ENCODE data around the gene PARK7. TPM values are rescaled to one million over a fixed set of nuclear protein-coding genes. Genes with fewer than 3 reads are reported as not detected.

PARK7 gene
- polyA plus RNA-seq, 2 of the 4 experiments (the other 2 are of a cell fraction): 372 to 446 TPM

DNA sequence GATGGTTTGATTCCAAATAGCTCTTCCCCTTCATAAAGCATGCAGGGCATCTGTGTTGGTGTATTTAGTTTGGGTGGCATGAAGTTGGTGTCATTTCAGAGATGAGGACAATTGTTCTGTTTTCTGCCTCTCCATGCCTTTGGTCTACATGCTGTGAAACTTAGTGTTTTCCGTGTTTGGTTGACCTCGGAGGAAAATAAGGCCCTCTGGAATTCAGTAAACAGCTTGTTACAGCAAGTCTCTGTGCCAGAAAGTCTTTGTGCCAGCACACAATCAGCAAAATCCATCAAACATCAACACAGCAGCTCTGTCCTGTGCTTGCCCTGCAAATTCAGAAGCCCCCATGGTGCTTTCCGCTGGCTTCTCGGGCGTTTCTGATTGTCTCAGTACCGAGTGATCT, 9.5 kb downstream of the PARK7 start:
- CTCF ChIA-PET: interaction anchor here (0.7 to 1.4 kb wide), 4 partner anchors 343 to 380 kb away, joined by 3 to 4 read pairs (median 4); no protein-coding TSS in a partner anchor
- 99% methylated on average over 6 of the region's 6 CpGs for WGBS (ENCODE audit: missing lambda C conversion rate)
- FAIRE-seq (no peak), DNase-seq (ENCODE audit: low read depth in 1 of 2, low spot score in 1 of 2) (no peak), ATAC-seq (no peak)
- no peak overlapping the region for H3K27ac ChIP-seq
- H3K9me3 ChIP-seq: no peaks in the 10 kb centered on the region
- no peak overlapping the region for H3K4me3 ChIP-seq
- H3K4me1 ChIP-seq: 0 out of 3 replicates have a peak, but pooled peaks cover 3% of the 10 kb centered on the region
- no peak overlapping the region for H3K4me2 ChIP-seq
- POLR2A ChIA-PET: no interaction called here
- TF ChIP-seq, protein P1, sequence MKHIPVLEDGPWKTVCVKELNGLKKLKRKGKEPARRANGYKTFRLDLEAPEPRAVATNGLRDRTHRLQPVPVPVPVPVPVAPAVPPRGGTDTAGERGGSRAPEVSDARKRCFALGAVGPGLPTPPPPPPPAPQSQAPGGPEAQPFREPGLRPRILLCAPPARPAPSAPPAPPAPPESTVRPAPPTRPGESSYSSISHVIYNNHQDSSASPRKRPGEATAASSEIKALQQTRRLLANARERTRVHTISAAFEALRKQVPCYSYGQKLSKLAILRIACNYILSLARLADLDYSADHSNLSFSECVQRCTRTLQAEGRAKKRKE (CRISPR knock-in tag; IDR thresholded peaks at IDR 0.05; ENCODE audit: low read depth): no peak
- no peak for TF ChIP-seq CBX8 (IDR thresholded peaks at IDR 0.05)
- no peak for TF ChIP-seq RNF2 (IDR thresholded peaks at IDR 0.05; ENCODE audit: borderline replicate concordance, low read depth)
- TF ChIP-seq, protein P2, sequence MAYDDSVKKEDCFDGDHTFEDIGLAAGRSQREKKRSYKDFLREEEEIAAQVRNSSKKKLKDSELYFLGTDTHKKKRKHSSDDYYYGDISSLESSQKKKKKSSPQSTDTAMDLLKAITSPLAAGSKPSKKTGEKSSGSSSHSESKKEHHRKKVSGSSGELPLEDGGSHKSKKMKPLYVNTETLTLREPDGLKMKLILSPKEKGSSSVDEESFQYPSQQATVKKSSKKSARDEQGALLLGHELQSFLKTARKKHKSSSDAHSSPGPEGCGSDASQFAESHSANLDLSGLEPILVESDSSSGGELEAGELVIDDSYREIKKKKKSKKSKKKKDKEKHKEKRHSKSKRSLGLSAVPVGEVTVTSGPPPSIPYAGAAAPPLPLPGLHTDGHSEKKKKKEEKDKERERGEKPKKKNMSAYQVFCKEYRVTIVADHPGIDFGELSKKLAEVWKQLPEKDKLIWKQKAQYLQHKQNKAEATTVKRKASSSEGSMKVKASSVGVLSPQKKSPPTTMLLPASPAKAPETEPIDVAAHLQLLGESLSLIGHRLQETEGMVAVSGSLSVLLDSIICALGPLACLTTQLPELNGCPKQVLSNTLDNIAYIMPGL (CRISPR knock-in tag; IDR thresholded peaks at IDR 0.05; ENCODE audit: borderline replicate concordance): no peak

DNA sequence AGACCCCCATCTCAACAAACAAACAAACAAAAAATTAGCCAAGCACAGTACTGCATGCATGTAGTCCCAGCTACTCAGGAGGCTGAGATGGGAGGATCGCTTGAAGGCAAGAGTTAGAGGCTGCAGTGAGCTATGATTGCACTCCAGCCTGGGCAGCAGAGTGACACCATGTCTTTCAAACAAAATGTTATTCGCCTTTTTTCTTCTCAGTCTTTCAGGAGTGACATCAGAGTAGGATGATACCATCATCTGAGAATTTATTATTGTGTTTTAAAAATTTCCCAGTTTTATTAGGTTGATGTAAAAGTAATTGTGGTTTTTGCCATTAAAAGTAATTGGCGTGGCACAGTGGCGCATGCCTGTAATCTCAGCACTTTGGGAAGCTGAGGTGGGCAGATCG, 10.8 kb downstream of the PARK7 start:
- Histone ChIP-seq H3K4me3 (no peak overlapping the region), H3K4me2 (no peak overlapping the region), H3K4me1 (0 out of 3 replicates have a peak, but pooled peaks cover 3% of the 10 kb centered on the region), H3K9me3 (no peaks in the 10 kb centered on the region), H3K27ac (no peak overlapping the region)
- TF ChIP-seq NR3C1 (IDR thresholded peaks at IDR 0.05) (no peak), FOXS1 (CRISPR knock-in tag; IDR thresholded peaks at IDR 0.05) (no peak), ZFP36 (IDR thresholded peaks at IDR 0.05; ENCODE audit: borderline replicate concordance, partially characterized antibody) (no peak), GATA3 (IDR thresholded peaks at IDR 0.05; ENCODE audit: borderline replicate concordance) (no peak), RNF2 (IDR thresholded peaks at IDR 0.05; ENCODE audit: borderline replicate concordance, low read depth) (no peak), FOSB (CRISPR knock-in tag; IDR thresholded peaks at IDR 0.05) (no peak), HOXB13 (CRISPR knock-in tag; IDR thresholded peaks at IDR 0.05; ENCODE audit: low read depth) (no peak), RARB (CRISPR knock-in tag; IDR thresholded peaks at IDR 0.05) (no peak), ESRRA (IDR thresholded peaks at IDR 0.05; ENCODE audit: borderline replicate concordance, low read length) (no peak), SREBF2 (IDR thresholded peaks at IDR 0.05) (no peak), EP300 (IDR thresholded peaks at IDR 0.05) (no peak), SMC3 (IDR thresholded peaks at IDR 0.05) (no peak)
- TF ChIP-seq, protein P3, sequence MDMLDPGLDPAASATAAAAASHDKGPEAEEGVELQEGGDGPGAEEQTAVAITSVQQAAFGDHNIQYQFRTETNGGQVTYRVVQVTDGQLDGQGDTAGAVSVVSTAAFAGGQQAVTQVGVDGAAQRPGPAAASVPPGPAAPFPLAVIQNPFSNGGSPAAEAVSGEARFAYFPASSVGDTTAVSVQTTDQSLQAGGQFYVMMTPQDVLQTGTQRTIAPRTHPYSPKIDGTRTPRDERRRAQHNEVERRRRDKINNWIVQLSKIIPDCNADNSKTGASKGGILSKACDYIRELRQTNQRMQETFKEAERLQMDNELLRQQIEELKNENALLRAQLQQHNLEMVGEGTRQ (IDR thresholded peaks at IDR 0.05): no peak
- TF ChIP-seq, protein P1 (CRISPR knock-in tag; IDR thresholded peaks at IDR 0.05; ENCODE audit: low read depth): no peak
- TF ChIP-seq, protein P4, sequence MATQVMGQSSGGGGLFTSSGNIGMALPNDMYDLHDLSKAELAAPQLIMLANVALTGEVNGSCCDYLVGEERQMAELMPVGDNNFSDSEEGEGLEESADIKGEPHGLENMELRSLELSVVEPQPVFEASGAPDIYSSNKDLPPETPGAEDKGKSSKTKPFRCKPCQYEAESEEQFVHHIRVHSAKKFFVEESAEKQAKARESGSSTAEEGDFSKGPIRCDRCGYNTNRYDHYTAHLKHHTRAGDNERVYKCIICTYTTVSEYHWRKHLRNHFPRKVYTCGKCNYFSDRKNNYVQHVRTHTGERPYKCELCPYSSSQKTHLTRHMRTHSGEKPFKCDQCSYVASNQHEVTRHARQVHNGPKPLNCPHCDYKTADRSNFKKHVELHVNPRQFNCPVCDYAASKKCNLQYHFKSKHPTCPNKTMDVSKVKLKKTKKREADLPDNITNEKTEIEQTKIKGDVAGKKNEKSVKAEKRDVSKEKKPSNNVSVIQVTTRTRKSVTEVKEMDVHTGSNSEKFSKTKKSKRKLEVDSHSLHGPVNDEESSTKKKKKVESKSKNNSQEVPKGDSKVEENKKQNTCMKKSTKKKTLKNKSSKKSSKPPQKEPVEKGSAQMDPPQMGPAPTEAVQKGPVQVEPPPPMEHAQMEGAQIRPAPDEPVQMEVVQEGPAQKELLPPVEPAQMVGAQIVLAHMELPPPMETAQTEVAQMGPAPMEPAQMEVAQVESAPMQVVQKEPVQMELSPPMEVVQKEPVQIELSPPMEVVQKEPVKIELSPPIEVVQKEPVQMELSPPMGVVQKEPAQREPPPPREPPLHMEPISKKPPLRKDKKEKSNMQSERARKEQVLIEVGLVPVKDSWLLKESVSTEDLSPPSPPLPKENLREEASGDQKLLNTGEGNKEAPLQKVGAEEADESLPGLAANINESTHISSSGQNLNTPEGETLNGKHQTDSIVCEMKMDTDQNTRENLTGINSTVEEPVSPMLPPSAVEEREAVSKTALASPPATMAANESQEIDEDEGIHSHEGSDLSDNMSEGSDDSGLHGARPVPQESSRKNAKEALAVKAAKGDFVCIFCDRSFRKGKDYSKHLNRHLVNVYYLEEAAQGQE (IDR thresholded peaks at IDR 0.05): no peak
- no peak for FAIRE-seq
- DNase-seq (ENCODE audit: low read depth in 1 of 2, low spot score in 1 of 2): no peak
- CTCF ChIA-PET: interaction anchor here (0.7 to 1.7 kb wide), 4 partner anchors 9 to 380 kb away, joined by 3 to 10 read pairs (median 4); no protein-coding TSS in a partner anchor
- ATAC-seq: no peak
- 93% methylated on average over 5 of the region's 5 CpGs for WGBS (ENCODE audit: missing lambda C conversion rate)
- POLR2A ChIA-PET: no interaction called here

Data from A549 (cell line).